HepG2 (cell line): ENCODE measurements around the gene IFT122. TPM values are rescaled to one million over a fixed set of nuclear protein-coding genes. Genes with fewer than 3 reads are reported as not detected.
A peak's percentile ranks its signal among the peaks of the same experiment; 100 is the strongest.

Experiments
- CERS6 ChIP-seq: sonication (generic); formaldehyde crosslinking; IDR thresholded peaks from 2 replicates; pipeline ENCODE4 v1.5.0; 2020; ENCODE audit warnings: missing genetic modification reagents
- HNF1B ChIP-seq: sonication (generic); formaldehyde crosslinking; IDR thresholded peaks from 2 replicates; pipeline ENCODE4 v1.5.1; 2020; ENCODE audit warnings: mild to moderate bottlenecking, moderate library complexity, missing genetic modification reagents
- HNRNPL ChIP-seq: fragments of 200-400 bp; formaldehyde crosslinking; IDR thresholded peaks from 2 replicates; pipeline ENCODE4 v1.6.1; 2017; ENCODE audit warnings: mild to moderate bottlenecking, low read depth, low read length
- IKZF5 ChIP-seq: IDR thresholded peaks from 2 replicates; pipeline ENCODE4 v1.6.1; 2018; ENCODE audit warnings: missing genetic modification reagents, mild to moderate bottlenecking, missing compliant biosample characterization
- KAT8 ChIP-seq: IDR thresholded peaks from 2 replicates; pipeline ENCODE4 v1.6.1; 2016; ENCODE audit warnings: missing genetic modification reagents, missing compliant biosample characterization
- MED13 ChIP-seq: sonication (generic); formaldehyde crosslinking; IDR thresholded peaks from 2 replicates; pipeline ENCODE4 v1.5.0; 2020; ENCODE audit warnings: missing genetic modification reagents
- MIER2 ChIP-seq: IDR thresholded peaks from 2 replicates; pipeline ENCODE4 v1.6.1; 2016; ENCODE audit warnings: missing biosample characterization, missing genetic modification reagents
- NCOA2 ChIP-seq: sonication (generic); formaldehyde crosslinking; IDR thresholded peaks from 2 replicates; pipeline ENCODE4 v1.8.0; 2022; ENCODE audit warnings: inconsistent platforms
- SAP130 ChIP-seq: IDR thresholded peaks from 2 replicates; pipeline ENCODE4 v1.6.1; 2016; ENCODE audit warnings: low read depth
- SP5 ChIP-seq: IDR thresholded peaks from 2 replicates; pipeline ENCODE4 v1.6.1; 2016; ENCODE audit warnings: low read depth, borderline replicate concordance
- TRIM24 ChIP-seq: sonication (generic); formaldehyde crosslinking; IDR thresholded peaks from 2 replicates; pipeline ENCODE4 v1.8.0; 2022; ENCODE audit warnings: mild to moderate bottlenecking, missing genetic modification reagents
- ZBTB46 ChIP-seq: sonication (generic); formaldehyde crosslinking; IDR thresholded peaks from 2 replicates; pipeline ENCODE4 v1.4.0; 2020; ENCODE audit warnings: mild to moderate bottlenecking, missing genetic modification reagents, borderline replicate concordance
- ZNF281 ChIP-seq: sonication (generic); formaldehyde crosslinking; IDR thresholded peaks from 2 replicates; pipeline ENCODE4 v1.4.0; 2020; ENCODE audit warnings: missing genetic modification reagents, borderline replicate concordance
- ZNF329 ChIP-seq: sonication (generic); formaldehyde crosslinking; IDR thresholded peaks from 2 replicates; pipeline ENCODE4 v1.9.0; 2021; ENCODE audit warnings: low read depth, mild to moderate bottlenecking, missing genetic modification reagents
- ZNF350 ChIP-seq: sonication (generic); formaldehyde crosslinking; IDR thresholded peaks from 2 replicates; pipeline ENCODE4 v1.4.0; 2020; ENCODE audit warnings: mild to moderate bottlenecking, low read depth, missing genetic modification reagents, borderline replicate concordance
- ZNF563 ChIP-seq: sonication (generic); formaldehyde crosslinking; IDR thresholded peaks from 2 replicates; pipeline ENCODE4 v1.8.0; 2022; ENCODE audit warnings: mild to moderate bottlenecking, moderate library complexity, missing genetic modification reagents
- ZNF576 ChIP-seq: sonication (generic); formaldehyde crosslinking; IDR thresholded peaks from 2 replicates; pipeline ENCODE4 v1.4.0; 2020; ENCODE audit warnings: mild to moderate bottlenecking, missing genetic modification reagents
- ZNF607 ChIP-seq: sonication (generic); formaldehyde crosslinking; IDR thresholded peaks from 2 replicates; pipeline ENCODE4 v1.5.1; 2020; ENCODE audit warnings: missing genetic modification reagents, mild to moderate bottlenecking, borderline replicate concordance
- ZNF772 ChIP-seq: sonication (generic); formaldehyde crosslinking; IDR thresholded peaks from 2 replicates; pipeline ENCODE4 v1.5.0; 2020; ENCODE audit warnings: mild to moderate bottlenecking, missing genetic modification reagents
- polyA plus RNA-seq, 8 experiments: library from polyadenylated mRNA; depleted of rRNA in 3 of 8; stranded (reverse) in 7 of 8; unstranded in 1 of 8; fragments of >200 nt; fragmentation: Illumina TruSeq in 4 of 8; extraction: Trizol in 4 of 8; gene quantifications; 2 replicates each; pipeline versions ENCODE4 v1.2.1 to v1.2.3, GENCODE V29; 2011 to 2016; ENCODE audit warnings: low read depth in 4 of 8, missing spikeins in 1 of 8, mixed read lengths in 1 of 8; ENCODE audit not compliant: insufficient read depth in 1 of 8
- total RNA-seq, 5 experiments: library from RNA; depleted of rRNA; stranded (reverse); fragments of >200 nt; fragmentation: Illumina TruSeq; extraction: Trizol; gene quantifications; 2 replicates each; pipeline ENCODE4 v1.2.3, GENCODE V29; 2016; ENCODE audit warnings: low read depth in 1 of 5

Gene IFT122
- total and polyA plus RNA-seq, 2 of the 13 experiments (the other 11 are each of a cell fraction or from before 2014, with no cell fraction given) = 10.1 to 10.3 TPM

- TF ChIP-seq ZBTB46 (CRISPR knock-in tag) (no peak), HNF1B (CRISPR knock-in tag) (peak; percentile 63), ZNF563 (CRISPR knock-in tag) (0 out of 2 replicates have a peak, but pooled peaks have one; percentile 30), ZNF329 (CRISPR knock-in tag) (no peak), SP5 (CRISPR knock-in tag) (no peak), KAT8 (0 out of 2 replicates have a peak, but pooled peaks have one; percentile 14), NCOA2 (peak; percentile 76), HNRNPL (0 out of 2 replicates have a peak, but pooled peaks have one; percentile 48), ZNF281 (peak; percentile 94), IKZF5 (0 out of 2 replicates have a peak, but pooled peaks have one; percentile 26), MIER2 (CRISPR knock-in tag) (no peak), MED13 (CRISPR knock-in tag) (0 out of 2 replicates have a peak, but pooled peaks have one; percentile 64), SAP130 (CRISPR knock-in tag) (peak; percentile 59), ZNF350 (CRISPR knock-in tag) (peak; percentile 30; the same call in 1 of the 2 replicates), TRIM24 (no peak), ZNF607 (CRISPR knock-in tag) (peak; percentile 62; the same call in 1 of the 2 replicates), CERS6 (CRISPR knock-in tag) (no peak), ZNF772 (CRISPR knock-in tag) (0 out of 2 replicates have a peak, but pooled peaks have one; percentile 30), ZNF576 (CRISPR knock-in tag) (no peak)
These were observed 118.9 kb downstream of the IFT122 start (continued) for GRCh38 chr3:129558772-129559564.
